ENCODE data around the gene CACNG8. TPM values are rescaled to one million over a fixed set of nuclear protein-coding genes. Genes with fewer than 3 reads are reported as not detected.

CACNG8 gene
- total RNA-seq, 8 experiments from 2014 or later = 0.15 to 6.1 (median 1.6) TPM

DNA sequence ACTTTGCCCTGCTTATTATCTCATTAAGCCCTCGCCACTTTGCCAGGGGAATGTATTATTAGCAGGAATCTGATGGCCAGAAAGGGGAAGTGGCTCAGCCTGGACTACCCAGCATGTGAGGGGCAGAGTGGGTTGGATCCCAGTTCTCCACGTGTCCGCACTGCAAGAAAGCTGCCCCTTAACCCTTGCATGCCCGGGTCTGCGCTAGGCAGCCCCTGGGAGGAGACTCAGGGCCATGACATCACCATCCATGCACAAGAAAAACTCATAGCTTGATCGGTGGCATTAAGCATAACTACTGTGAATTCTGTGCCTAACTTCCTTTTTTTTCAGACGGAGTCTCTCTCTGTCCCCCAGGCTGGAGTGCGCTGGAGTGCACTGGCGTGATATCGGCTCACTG is 8.9 kb downstream of the CACNG8 start:
- in situ Hi-C loops (cut with MboI; ENCODE audit: low pct_unique_long_range_greater_than_20kb in 2 of 9, low sequenced_read_pairs in 9 of 9, unreplicated experiment in 9 of 9) = no loop called here
- no peaks in the 10 kb centered on the region for H3K4me1 ChIP-seq (replicated peaks in 1 of 2)
- H3K4me3 ChIP-seq = no peak overlapping the region
- no peak overlapping the region for H3K27ac ChIP-seq
- ATAC-seq (replicated peaks in 6 of 8) = no peak
- 60 to 96% (median 70%) methylated on average over 1 to 4 of the region's 10 CpGs; no CpG with 5 or more reads in 6 of the 10 experiments for WGBS, 10 experiments

- in situ Hi-C loops (cut with MboI; ENCODE audit: low pct_unique_long_range_greater_than_20kb in 2 of 9, low sequenced_read_pairs in 9 of 9, unreplicated experiment in 9 of 9) = no loop called here
- 0 to 19% (median 2%) methylated on average over 1 to 5 of the region's 9 CpGs; no CpG with 5 or more reads in 2 of the 10 experiments for whole genome bisulfite sequencing, 10 experiments
- Histone ChIP-seq H3K4me1 (replicated peaks in 1 of 2) (peaks cover 4 to 9% of the 10 kb centered on the region in 2 donors), H3K4me3 (peak overlapping the region; percentile 35 to 64 (median 56)), H3K27ac (peak overlapping the region in 1 of 2 donors; percentile 68)
- ATAC-seq (replicated peaks in 6 of 8) = peak in 6 of 8 experiments; percentile 8 to 81 (median 31)
These were observed 14.8 kb downstream of the CACNG8 start for GRCh38 chr19:53977429-53977990.

DNA sequence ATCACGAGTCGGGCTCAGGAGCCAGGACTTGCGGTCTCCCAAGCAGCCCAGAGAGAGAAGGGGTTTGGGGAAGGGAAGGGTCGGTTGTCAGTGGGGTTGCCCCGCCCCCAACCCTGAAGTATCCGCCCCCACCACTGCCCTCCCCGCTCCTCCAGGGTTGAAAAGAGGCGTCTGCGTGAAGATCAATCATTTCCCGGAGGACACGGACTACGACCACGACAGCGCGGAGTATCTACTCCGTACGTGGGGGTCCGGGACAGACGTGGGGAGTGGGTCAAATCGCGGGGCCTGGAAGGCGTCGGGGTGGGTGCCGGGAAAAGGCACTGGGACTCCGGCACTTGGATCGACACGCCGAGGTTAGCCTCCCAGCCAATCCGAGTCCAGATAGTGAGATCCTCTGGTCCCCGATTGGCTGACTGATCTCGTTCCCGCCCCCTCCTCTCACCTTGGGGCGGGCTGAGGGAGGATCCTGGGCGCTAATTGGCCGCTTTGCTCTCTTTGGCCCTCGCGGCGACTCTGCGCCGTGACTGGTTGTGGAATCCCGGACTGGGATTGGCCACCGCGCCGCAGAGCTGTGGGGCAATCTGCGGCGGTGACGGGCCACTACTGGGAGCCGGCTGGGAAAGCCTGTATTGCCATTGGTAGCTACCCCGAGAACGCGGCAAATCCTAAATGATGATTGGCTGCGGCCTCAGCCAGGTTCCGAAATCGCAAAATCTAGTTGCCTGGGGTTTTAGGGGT is 15.4 kb downstream of the CACNG8 start:
- ATAC-seq (replicated peaks in 6 of 8) = peak; percentile 18 to 83 (median 70)
- Histone ChIP-seq H3K27ac (peak overlapping the region; percentile 40 to 68), H3K4me3 (peak overlapping the region; percentile 40 to 64 (median 56)), H3K4me1 (replicated peaks in 1 of 2) (peaks cover 4 to 11% of the 10 kb centered on the region in 2 donors)
- in situ Hi-C loops (cut with MboI; ENCODE audit: low pct_unique_long_range_greater_than_20kb in 2 of 9, low sequenced_read_pairs in 9 of 9, unreplicated experiment in 9 of 9) = no loop called here
- WGBS, 10 experiments = 0% methylated on average over 1 to 4 of the region's 54 CpGs; no CpG with 5 or more reads in 7 of the 10 experiments

DNA sequence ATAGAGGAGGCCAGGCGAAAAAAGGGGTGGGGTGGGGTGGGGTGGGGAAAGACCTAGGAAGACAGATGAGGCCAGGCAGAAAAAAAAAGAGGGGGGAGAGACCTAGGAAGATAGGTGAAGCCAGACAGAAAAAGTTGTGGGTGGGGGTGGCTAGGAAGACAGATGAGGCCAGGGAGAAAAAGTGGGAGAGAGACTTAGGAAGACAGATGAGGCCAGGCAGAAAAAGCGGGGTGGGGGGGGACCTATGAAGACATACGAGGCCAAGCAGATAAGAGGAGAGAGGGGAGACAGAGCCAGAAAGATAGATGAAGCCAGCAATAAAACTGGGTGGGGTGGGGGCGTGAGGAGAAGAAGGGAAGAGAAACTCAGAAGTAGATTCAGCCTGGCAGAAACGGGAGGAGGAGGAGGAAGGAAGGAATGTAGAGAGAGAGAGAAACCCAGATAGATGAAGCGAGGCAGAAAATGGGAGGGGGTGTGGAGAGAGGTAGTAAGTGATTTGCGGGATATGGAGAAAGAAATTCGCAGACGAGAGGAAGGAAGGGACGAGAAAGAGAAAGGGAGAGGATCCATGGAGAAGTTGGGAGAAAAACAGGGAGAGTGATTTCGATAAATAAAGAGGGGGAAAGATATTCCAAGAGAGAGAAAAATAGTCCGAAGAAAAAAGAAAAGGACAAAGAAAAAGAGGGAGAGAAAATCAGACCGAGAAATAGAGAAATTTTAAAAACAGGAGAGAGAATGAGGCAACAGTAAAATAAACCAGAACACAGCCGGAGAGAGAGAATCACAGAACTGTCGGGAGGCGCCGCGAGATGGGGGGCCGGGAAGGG is 16.5 kb downstream of the CACNG8 start:
- 0 to 6% (median 2%) methylated on average over 1 to 16 of the region's 19 CpGs for WGBS, 10 experiments
- H3K4me3 ChIP-seq = peak overlapping the region; percentile 40 to 62 (median 50)
- in situ Hi-C loops (cut with MboI; ENCODE audit: low pct_unique_long_range_greater_than_20kb in 2 of 9, low sequenced_read_pairs in 9 of 9, unreplicated experiment in 9 of 9) = no loop called here
- no peak for ATAC-seq (replicated peaks in 6 of 8)
- no peak overlapping the region for H3K27ac ChIP-seq
- H3K4me1 ChIP-seq (replicated peaks in 1 of 2) = peaks cover 4 to 11% of the 10 kb centered on the region in 2 donors

- Histone ChIP-seq H3K27ac (peak overlapping the region; percentile 46 to 85), H3K4me1 (replicated peaks in 1 of 2) (peaks cover 4 to 11% of the 10 kb centered on the region in 2 donors), H3K4me3 (peak overlapping the region; percentile 40 to 62 (median 50))
- in situ Hi-C loops (cut with MboI; ENCODE audit: low pct_unique_long_range_greater_than_20kb in 2 of 9, low sequenced_read_pairs in 9 of 9, unreplicated experiment in 9 of 9) = no loop called here
- peak in 6 of 8 experiments; percentile 8 to 50 (median 38) for ATAC-seq (replicated peaks in 6 of 8)
- WGBS, 10 experiments = 6 to 70% (median 29%) methylated on average over 2 to 12 of the region's 20 CpGs; no CpG with 5 or more reads in 3 of the 10 experiments
These were observed 18.0 kb downstream of the CACNG8 start for GRCh38 chr19:53980539-53981375.

DNA sequence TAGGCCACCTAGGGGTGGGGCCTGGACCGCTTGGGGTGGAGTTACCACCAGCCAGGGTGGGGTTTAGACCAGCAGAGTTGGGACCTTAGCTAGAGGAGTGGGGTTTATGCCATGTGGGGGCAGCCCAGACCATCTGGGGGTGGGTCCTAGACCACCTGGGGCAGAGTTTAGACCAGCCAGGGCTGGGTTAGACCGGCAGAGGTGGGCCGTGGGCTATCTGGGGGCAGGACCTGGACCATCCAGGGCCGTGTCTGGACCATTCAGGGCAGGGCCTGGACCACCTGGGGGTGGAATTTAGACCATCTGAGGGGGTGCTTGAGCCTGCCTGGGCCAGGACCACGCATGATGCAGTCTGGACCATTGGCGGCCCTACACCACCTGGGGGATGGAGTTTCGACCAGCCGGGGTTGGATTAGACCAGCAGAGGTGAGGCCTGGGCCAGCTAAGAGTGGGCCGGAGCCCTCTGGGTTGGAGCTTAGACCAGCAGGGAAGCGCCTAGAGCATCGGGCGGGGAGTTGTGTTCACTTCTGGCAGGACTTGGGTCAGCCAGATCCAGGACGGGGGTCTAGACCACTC is 18.7 kb downstream of the CACNG8 start:
- H3K27ac ChIP-seq = peak overlapping the region; percentile 46 to 85
- peak in 2 of 8 experiments; percentile 39 to 40 for ATAC-seq (replicated peaks in 6 of 8)
- in situ Hi-C loops (cut with MboI; ENCODE audit: low pct_unique_long_range_greater_than_20kb in 2 of 9, low sequenced_read_pairs in 9 of 9, unreplicated experiment in 9 of 9) = no loop called here

DNA sequence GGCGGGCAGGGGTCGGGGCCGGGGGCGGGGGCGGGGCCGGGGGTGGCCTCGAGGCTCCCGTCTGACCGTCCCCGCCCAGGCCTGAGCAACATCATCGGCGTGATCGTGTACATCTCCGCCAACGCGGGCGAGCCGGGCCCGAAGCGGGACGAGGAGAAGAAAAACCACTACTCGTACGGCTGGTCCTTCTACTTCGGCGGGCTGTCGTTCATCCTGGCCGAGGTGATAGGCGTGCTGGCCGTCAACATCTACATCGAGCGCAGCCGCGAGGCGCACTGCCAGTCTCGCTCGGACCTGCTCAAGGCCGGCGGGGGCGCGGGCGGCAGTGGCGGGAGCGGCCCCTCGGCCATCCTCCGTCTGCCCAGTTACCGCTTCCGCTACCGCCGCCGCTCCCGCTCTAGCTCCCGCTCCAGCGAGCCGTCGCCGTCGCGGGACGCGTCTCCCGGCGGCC is 19.3 kb downstream of the CACNG8 start:
- peak overlapping the region; percentile 7 to 56 (median 32) for H3K4me3 ChIP-seq
- ATAC-seq (replicated peaks in 6 of 8) = no peak
- H3K27ac ChIP-seq = peak overlapping the region; percentile 1 to 85
- H3K4me1 ChIP-seq (replicated peaks in 1 of 2) = peaks cover 4 to 11% of the 10 kb centered on the region in 2 donors
- WGBS, 10 experiments = 29% methylated on average over 6 of the region's 62 CpGs; no CpG with 5 or more reads in 9 of the 10 experiments
- in situ Hi-C loops (cut with MboI; ENCODE audit: low pct_unique_long_range_greater_than_20kb in 2 of 9, low sequenced_read_pairs in 9 of 9, unreplicated experiment in 9 of 9) = no loop called here

More for the DNA sequence above, 18.7 kb downstream of the CACNG8 start:
- Histone ChIP-seq H3K4me1 (replicated peaks in 1 of 2) (peaks cover 4 to 11% of the 10 kb centered on the region in 2 donors), H3K4me3 (peak overlapping the region in 4 of 5 donors; percentile 40 to 62 (median 53))
- no CpG with 5 or more reads among the region's 13 CpGs for WGBS, 10 experiments

- in situ Hi-C loops (cut with MboI; ENCODE audit: low pct_unique_long_range_greater_than_20kb in 2 of 9, low sequenced_read_pairs in 9 of 9, unreplicated experiment in 9 of 9) = no loop called here
- H3K4me1 ChIP-seq (replicated peaks in 1 of 2) = peaks cover 4 to 11% of the 10 kb centered on the region in 2 donors
- peak in 5 of 8 experiments; percentile 1 to 52 (median 3) for ATAC-seq (replicated peaks in 6 of 8)
These were observed 19.9 kb downstream of the CACNG8 start for GRCh38 chr19:53982611-53983010.

GRCh38 chr19:53983457-53984289 is 20.9 kb downstream of the CACNG8 start:
- WGBS, 10 experiments = 60 to 100% (median 88%) methylated on average over 1 to 18 of the region's 24 CpGs
- H3K4me1 ChIP-seq (replicated peaks in 1 of 2) = peaks cover 4 to 11% of the 10 kb centered on the region in 2 donors
- in situ Hi-C loops (cut with MboI; ENCODE audit: low pct_unique_long_range_greater_than_20kb in 2 of 9, low sequenced_read_pairs in 9 of 9, unreplicated experiment in 9 of 9) = no loop called here
- ATAC-seq (replicated peaks in 6 of 8) = no peak
- no peak overlapping the region for H3K27ac ChIP-seq
- no peak overlapping the region for H3K4me3 ChIP-seq

More at GRCh38 chr19:53982611-53983010, 19.9 kb downstream of the CACNG8 start:
- no CpG with 5 or more reads among the region's 61 CpGs for WGBS, 10 experiments
- Histone ChIP-seq H3K4me3 (peak overlapping the region; percentile 22 to 56 (median 32)), H3K27ac (peak overlapping the region in 1 of 2 donors; percentile 85)

- in situ Hi-C loops (cut with MboI; ENCODE audit: low pct_unique_long_range_greater_than_20kb in 2 of 9, low sequenced_read_pairs in 9 of 9, unreplicated experiment in 9 of 9) = no loop called here
- ATAC-seq (replicated peaks in 6 of 8) = no peak
- peaks cover 10 to 20% of the 10 kb centered on the region in 2 donors for H3K4me1 ChIP-seq (replicated peaks in 1 of 2)
- WGBS, 10 experiments = 39 to 95% (median 76%) methylated on average over 1 to 6 of the region's 6 CpGs
- no peak overlapping the region for H3K4me3 ChIP-seq
- no peak overlapping the region for H3K27ac ChIP-seq
These were observed 23.1 kb downstream of the CACNG8 start for GRCh38 chr19:53985863-53986262.

DNA sequence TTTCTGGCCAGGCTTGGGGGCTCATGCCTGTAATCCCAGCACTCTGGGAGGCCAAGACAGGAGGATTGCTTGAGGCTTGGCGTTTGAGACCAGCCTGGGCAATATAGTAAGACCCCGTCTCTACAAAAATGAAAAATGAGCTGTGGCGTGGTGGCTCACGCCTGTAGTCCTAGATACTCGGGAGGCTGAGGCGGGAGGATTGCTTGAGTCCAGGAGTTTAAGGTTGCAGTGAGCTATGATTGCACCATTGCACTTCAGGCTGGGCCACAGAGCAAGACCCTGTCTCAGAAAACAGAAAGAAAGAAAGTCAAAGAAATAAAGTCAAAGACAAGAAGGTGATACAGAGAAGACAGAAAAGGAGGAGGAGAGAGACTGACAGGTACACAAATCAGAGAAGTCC is 26.2 kb downstream of the CACNG8 start:
- WGBS, 10 experiments = 58 to 100% (median 94%) methylated on average over 1 to 6 of the region's 6 CpGs; no CpG with 5 or more reads in 3 of the 10 experiments
- H3K27ac ChIP-seq = no peak overlapping the region
- H3K4me1 ChIP-seq (replicated peaks in 1 of 2) = peaks cover 9 to 20% of the 10 kb centered on the region in 2 donors
- H3K4me3 ChIP-seq = no peak overlapping the region
- ATAC-seq (replicated peaks in 6 of 8) = no peak
- in situ Hi-C loops (cut with MboI; ENCODE audit: low pct_unique_long_range_greater_than_20kb in 2 of 9, low sequenced_read_pairs in 9 of 9, unreplicated experiment in 9 of 9) = no loop called here
